ENCODE results near the gene GPR22.

DNA sequence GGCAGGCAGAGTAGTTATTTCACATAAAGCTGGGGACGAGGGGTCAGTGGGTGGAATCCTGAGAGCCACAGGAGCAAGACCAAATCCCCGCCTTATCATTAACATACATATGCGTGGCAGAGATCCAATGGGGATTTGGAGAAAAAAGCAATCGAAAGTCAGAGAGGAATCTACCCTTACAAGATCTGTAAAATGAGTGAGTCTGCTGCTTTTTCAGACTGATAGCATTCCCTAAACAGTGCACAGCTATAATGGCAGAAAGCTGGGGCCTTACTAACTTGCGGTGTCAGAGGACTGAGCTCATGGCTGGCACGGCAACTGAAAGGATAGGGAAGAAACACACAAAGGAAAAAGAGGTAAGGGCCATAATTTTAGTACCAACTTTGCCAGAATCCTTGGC, 25.0 kb downstream of the GPR22 start:
- TF ChIP-seq, protein P1, sequence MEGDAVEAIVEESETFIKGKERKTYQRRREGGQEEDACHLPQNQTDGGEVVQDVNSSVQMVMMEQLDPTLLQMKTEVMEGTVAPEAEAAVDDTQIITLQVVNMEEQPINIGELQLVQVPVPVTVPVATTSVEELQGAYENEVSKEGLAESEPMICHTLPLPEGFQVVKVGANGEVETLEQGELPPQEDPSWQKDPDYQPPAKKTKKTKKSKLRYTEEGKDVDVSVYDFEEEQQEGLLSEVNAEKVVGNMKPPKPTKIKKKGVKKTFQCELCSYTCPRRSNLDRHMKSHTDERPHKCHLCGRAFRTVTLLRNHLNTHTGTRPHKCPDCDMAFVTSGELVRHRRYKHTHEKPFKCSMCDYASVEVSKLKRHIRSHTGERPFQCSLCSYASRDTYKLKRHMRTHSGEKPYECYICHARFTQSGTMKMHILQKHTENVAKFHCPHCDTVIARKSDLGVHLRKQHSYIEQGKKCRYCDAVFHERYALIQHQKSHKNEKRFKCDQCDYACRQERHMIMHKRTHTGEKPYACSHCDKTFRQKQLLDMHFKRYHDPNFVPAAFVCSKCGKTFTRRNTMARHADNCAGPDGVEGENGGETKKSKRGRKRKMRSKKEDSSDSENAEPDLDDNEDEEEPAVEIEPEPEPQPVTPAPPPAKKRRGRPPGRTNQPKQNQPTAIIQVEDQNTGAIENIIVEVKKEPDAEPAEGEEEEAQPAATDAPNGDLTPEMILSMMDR (IDR thresholded peaks at IDR 0.05), result no peak
- no peak for TF ChIP-seq POLR2A (IDR thresholded peaks at IDR 0.05)

Data from adrenal gland (tissue), 5 donors.